PC-3 (cell line): ENCODE measurements around the gene AOAH.

ENCODE experiments used
- CTCF ChIP-seq: fragments of 300-600 bp; sonication (generic); conservative IDR thresholded peaks from 2 replicates; pipeline ENCODE4 v1.5.1; 2017; ENCODE audit warnings: antibody characterized with exemption, low read depth, mild to moderate bottlenecking, low read length
- EZH2phosphoT487 ChIP-seq: fragments of 300-600 bp; sonication (generic); IDR thresholded peaks from 2 replicates; pipeline ENCODE4 v1.6.1; 2018; ENCODE audit warnings: mild to moderate bottlenecking, antibody characterized with exemption, low read length, borderline replicate concordance

GRCh38 chr7:36726311-36726710, 2.0 kb upstream of the AOAH start:
- TF ChIP-seq CTCF, result no peak
- TF ChIP-seq EZH2phosphoT487, result no peak
